Peyer's patch (tissue), 4 donors: ENCODE results near the gene SF3B2.

Experiments
- CTCF ChIP-seq, 6 experiments: fragments of 450-650 bp in 4 of 6; fragments of 200-600 bp in 2 of 6; sonication (generic) in 1 of 6; IDR thresholded peaks; one replicate each; pipeline ENCODE4 v1.5.1; 2017 to 2019; ENCODE audit warnings: antibody characterized with exemption in 6 of 6, mild to moderate bottlenecking in 3 of 6, moderate library complexity in 1 of 6
- POLR2A ChIP-seq, 2 donors: fragments of 450-650 bp; IDR thresholded peaks; one replicate each; pipeline ENCODE4 v1.5.1; 2017; ENCODE audit warnings: antibody characterized with exemption in 2 of 2, mild to moderate bottlenecking in 2 of 2, moderate library complexity in 2 of 2

GRCh38 chr11:66067640-66068039 is 15.5 kb downstream of the SF3B2 start:
- TF ChIP-seq CTCF (IDR thresholded peaks at IDR 0.05) (no peak), POLR2A (IDR thresholded peaks at IDR 0.05) (no peak)
